Renal cortical epithelial cell (primary cell): ENCODE results near the gene ZNF664. TPM values are rescaled to one million over a fixed set of nuclear protein-coding genes. Genes with fewer than 3 reads are reported as not detected.

Experiments
- DNase-seq: peaks from one replicate; pipeline ENCODE4 v3.0.0-alpha.2; 2011; ENCODE audit warnings: low read depth
- total RNA-seq: library from RNA; depleted of rRNA; stranded (reverse); fragments of >200 nt; gene quantifications from 2 replicates; pipeline ENCODE4 v1.2.3, GENCODE V29; 2014

The ZNF664 gene
- total RNA-seq, 1 donor from 2014 or later = 106 TPM

- DNase-seq = no peak
Measured at GRCh38 chr12:124009781-124010180, 36.8 kb downstream of the ZNF664 start.

- no peak for DNase-seq
Measured at GRCh38 chr12:124010687-124011086, 37.7 kb downstream of the ZNF664 start.

- no peak for DNase-seq
Measured at GRCh38 chr12:124011435-124012115, 38.6 kb downstream of the ZNF664 start.

GRCh38 chr12:124013073-124013472 lies 40.1 kb downstream of the ZNF664 start:
- DNase-seq = no peak

- DNase-seq = no peak
Measured at GRCh38 chr12:124015494-124016461, 42.8 kb downstream of the ZNF664 start.

GRCh38 chr12:124017064-124017463 lies 44.0 kb downstream of the ZNF664 start:
- DNase-seq = no peak

GRCh38 chr12:124018539-124018938 lies 45.5 kb downstream of the ZNF664 start:
- DNase-seq = no peak

- no peak for DNase-seq
Measured at GRCh38 chr12:124019115-124019514, 46.1 kb downstream of the ZNF664 start.

GRCh38 chr12:124020514-124020949 lies 47.5 kb downstream of the ZNF664 start:
- DNase-seq = no peak

- no peak for DNase-seq
Measured at GRCh38 chr12:124021007-124021406, 48.0 kb downstream of the ZNF664 start.

GRCh38 chr12:124022161-124022560 lies 49.1 kb downstream of the ZNF664 start:
- DNase-seq = no peak

- DNase-seq = no peak
Measured at GRCh38 chr12:124024263-124024678, 51.3 kb downstream of the ZNF664 start.

- no peak for DNase-seq
Measured at GRCh38 chr12:124024776-124025175, 51.8 kb downstream of the ZNF664 start.

- DNase-seq = no peak
Measured at GRCh38 chr12:124025661-124026060, 52.6 kb downstream of the ZNF664 start.

GRCh38 chr12:124026755-124027745 lies 54.0 kb downstream of the ZNF664 start:
- DNase-seq = no peak

- DNase-seq = no peak
Measured at GRCh38 chr12:124027753-124028554, 54.9 kb downstream of the ZNF664 start.

GRCh38 chr12:124028555-124028925 lies 55.5 kb downstream of the ZNF664 start:
- DNase-seq = no peak

GRCh38 chr12:124030008-124030407 lies 57.0 kb downstream of the ZNF664 start:
- no peak for DNase-seq

GRCh38 chr12:124030510-124030909 lies 57.5 kb downstream of the ZNF664 start:
- no peak for DNase-seq

GRCh38 chr12:124031058-124031457 lies 58.0 kb downstream of the ZNF664 start:
- no peak for DNase-seq
